Measurements from ENCODE around the gene ARSJ. TPM values are rescaled to one million over a fixed set of nuclear protein-coding genes. Genes with fewer than 3 reads are reported as not detected.

The ARSJ gene
- polyA plus RNA-seq, 3 donors = not detected

- peaks cover 4 to 5% of the 10 kb centered on the region in 2 donors for H3K9me3 ChIP-seq (replicated peaks in 1 of 2; ENCODE audit: control insufficient read depth in 1 of 2, insufficient read depth in 1 of 2, low read length in 2 of 2)
- H3K9me3 Mint-ChIP-seq = peaks cover 0 to 8% (median 4%) of the 10 kb centered on the region in 7 donors
- H3K79me2 ChIP-seq (ENCODE audit: insufficient read depth, low read length) = no peaks in the 10 kb centered on the region
- H3K27ac ChIP-seq (ENCODE audit: low read depth in 1 of 2, low read length in 2 of 2) = no peak overlapping the region
- no peaks in the 10 kb centered on the region for H3K36me3 ChIP-seq (replicated peaks in 1 of 2; ENCODE audit: control insufficient read depth in 1 of 2, insufficient read depth in 2 of 2, low read length in 2 of 2)
- no peak overlapping the region for H3K4me2 ChIP-seq (replicated peaks; ENCODE audit: extremely low read depth, low read length, poor library complexity, severe bottlenecking)
- H3K36me3 Mint-ChIP-seq = no peaks in the 10 kb centered on the region
- no peak for DNase-seq
- H2AFZ ChIP-seq (ENCODE audit: insufficient read depth, low read depth, low read length, poor library complexity, severe bottlenecking) = no peak overlapping the region
- H3K4me3 Mint-ChIP-seq = no peak overlapping the region
- no CpG with 5 or more reads among the region's 1 CpG for WGBS (ENCODE audit: insufficient coverage)
- no peak overlapping the region for H3K9ac ChIP-seq (ENCODE audit: insufficient read depth, low read length, poor library complexity, severe bottlenecking)
- H3K4me1 Mint-ChIP-seq = no peaks in the 10 kb centered on the region
- H4K20me1 ChIP-seq (ENCODE audit: insufficient read depth, low read length) = no peaks in the 10 kb centered on the region
- intact Hi-C loops (cut with micrococcal nuclease) = loop anchor here in 1 of 2 donors (10.0 kb wide), 2 partner anchors 353 to 513 kb away; no protein-coding TSS in a partner anchor
- TF ChIP-seq CTCF (IDR thresholded peaks at IDR 0.05) = no peak
- no peaks in the 10 kb centered on the region for H3K4me1 ChIP-seq (ENCODE audit: control insufficient read depth in 1 of 2, insufficient read depth in 2 of 2, low read length in 2 of 2)
- peaks cover 3 to 5% (median 4%) of the 10 kb centered on the region in 3 donors for H3K27me3 Mint-ChIP-seq (ENCODE audit: low read depth in 3 of 3)
- H3K4me3 ChIP-seq (replicated peaks in 1 of 3; ENCODE audit: low read depth in 2 of 3, low read length in 3 of 3) = no peak overlapping the region
- no peak overlapping the region for H3K27ac Mint-ChIP-seq
- H3K27me3 ChIP-seq (ENCODE audit: control insufficient read depth in 2 of 2, insufficient read depth in 2 of 2, low read length in 2 of 2) = no peaks in the 10 kb centered on the region
Measured at GRCh38 chr4:113907559-113907958, 71.9 kb downstream of the ARSJ start.

GRCh38 chr4:113905301-113905700 lies 74.1 kb downstream of the ARSJ start:
- no peak for TF ChIP-seq CTCF (IDR thresholded peaks at IDR 0.05)
- Histone ChIP-seq H4K20me1 (ENCODE audit: insufficient read depth, low read length) (no peaks in the 10 kb centered on the region), H3K27me3 (ENCODE audit: control insufficient read depth in 2 of 2, insufficient read depth in 2 of 2, low read length in 2 of 2) (no peaks in the 10 kb centered on the region), H3K36me3 (replicated peaks in 1 of 2; ENCODE audit: control insufficient read depth in 1 of 2, insufficient read depth in 2 of 2, low read length in 2 of 2) (no peaks in the 10 kb centered on the region), H3K27ac (ENCODE audit: low read depth in 1 of 2, low read length in 2 of 2) (no peak overlapping the region), H3K79me2 (ENCODE audit: insufficient read depth, low read length) (no peaks in the 10 kb centered on the region), H3K4me2 (replicated peaks; ENCODE audit: extremely low read depth, low read length, poor library complexity, severe bottlenecking) (no peak overlapping the region), H3K9me3 (replicated peaks in 1 of 2; ENCODE audit: control insufficient read depth in 1 of 2, insufficient read depth in 1 of 2, low read length in 2 of 2) (peaks cover 4 to 5% of the 10 kb centered on the region in 2 donors), H3K9ac (ENCODE audit: insufficient read depth, low read length, poor library complexity, severe bottlenecking) (no peak overlapping the region), H3K4me3 (replicated peaks in 1 of 3; ENCODE audit: low read depth in 2 of 3, low read length in 3 of 3) (no peak overlapping the region), H3K4me1 (ENCODE audit: control insufficient read depth in 1 of 2, insufficient read depth in 2 of 2, low read length in 2 of 2) (peaks cover 0 to 3% of the 10 kb centered on the region in 2 donors), H2AFZ (ENCODE audit: insufficient read depth, low read depth, low read length, poor library complexity, severe bottlenecking) (no peak overlapping the region)
- no peak for DNase-seq
- Mint-ChIP-seq H3K4me3 (no peak overlapping the region), H3K9me3 (peaks cover 0 to 8% (median 4%) of the 10 kb centered on the region in 7 donors), H3K27me3 (ENCODE audit: low read depth in 3 of 3) (peaks cover 0 to 3% (median 0%) of the 10 kb centered on the region in 3 donors), H3K4me1 (peaks cover 4% of the 10 kb centered on the region), H3K27ac (no peak overlapping the region), H3K36me3 (no peaks in the 10 kb centered on the region)
- WGBS (ENCODE audit: insufficient coverage) = no CpG with 5 or more reads among the region's 1 CpG
- intact Hi-C loops (cut with micrococcal nuclease) = loop anchor here in 1 of 2 donors (10.0 kb wide), 2 partner anchors 350 to 510 kb away; no protein-coding TSS in a partner anchor

Measured in CD14-positive monocyte (primary cell).